ENCODE measurements around the gene SOX10. TPM values are rescaled to one million over a fixed set of nuclear protein-coding genes. Genes with fewer than 3 reads are reported as not detected.

Gene SOX10
- total RNA-seq, 1 experiment from 2014 or later: not detected

- no TSS peak for BruUV-seq (replicated peaks)
- Histone ChIP-seq H3K4me1 (ENCODE audit: control insufficient read depth in 1 of 2, insufficient read depth in 2 of 2, low read length in 2 of 2) (peaks cover 8 to 11% of the 10 kb centered on the region in 2 experiments), H4K20me1 (ENCODE audit: insufficient read depth) (no peaks in the 10 kb centered on the region), H3K9ac (ENCODE audit: low read length) (no peak overlapping the region), H3K27me3 (ENCODE audit: insufficient read depth, low read length) (no peaks in the 10 kb centered on the region), H3K79me2 (ENCODE audit: insufficient read depth, low read length) (no peaks in the 10 kb centered on the region), H3K27ac (ENCODE audit: low read depth, low read length) (no peak overlapping the region), H3K4me3 (replicated peaks in 1 of 2; ENCODE audit: low read depth in 1 of 2, low read length in 2 of 2) (no peak overlapping the region), H2AFZ (ENCODE audit: low read depth, low read length, poor library complexity, severe bottlenecking) (no peak overlapping the region), H3K9me3 (ENCODE audit: control insufficient read depth in 1 of 2, insufficient read depth in 1 of 2, low read depth in 1 of 2, low read length in 2 of 2) (no peaks in the 10 kb centered on the region), H3K36me3 (ENCODE audit: control insufficient read depth in 1 of 2, insufficient read depth in 2 of 2, low read length in 2 of 2) (no peaks in the 10 kb centered on the region), H3K9me2 (ENCODE audit: insufficient read depth) (no peaks in the 10 kb centered on the region), H3K4me2 (ENCODE audit: low read length) (no peak overlapping the region)
- no peak for DNase-seq (ENCODE audit: low read depth, low spot score)
- ChIA-PET CTCF (no interaction called here), RAD21 (ENCODE audit: low non-redundant PET in 1 of 2, low total read pairs in 2 of 2, uncharacterized antibody in 2 of 2, unreplicated experiment in 2 of 2) (no interaction called here), POLR2A (no interaction called here)
- TF ChIP-seq ZFX (IDR thresholded peaks at IDR 0.05) (no peak), CEBPB (IDR thresholded peaks at IDR 0.05; ENCODE audit: low read depth) (no peak), TCF7L2 (IDR thresholded peaks at IDR 0.05; ENCODE audit: borderline replicate concordance, extremely low read depth, insufficient read depth, insufficient read length) (no peak), CBX3 (IDR thresholded peaks at IDR 0.05; ENCODE audit: low read depth) (no peak), MAX (IDR thresholded peaks at IDR 0.05) (no peak), JUND (IDR thresholded peaks at IDR 0.05) (no peak), RAD21 (IDR thresholded peaks at IDR 0.05; ENCODE audit: low read depth) (no peak), SP1 (IDR thresholded peaks at IDR 0.05; ENCODE audit: low read depth) (no peak), SRF (IDR thresholded peaks at IDR 0.05; ENCODE audit: low read depth) (no peak), EGR1 (IDR thresholded peaks at IDR 0.05; ENCODE audit: low read depth) (no peak), CTCF (IDR thresholded peaks at IDR 0.05 in 2 of 3, conservative IDR thresholded peaks at IDR 0.05 in 1 of 3; ENCODE audit: borderline replicate concordance in 1 of 3, insufficient read depth in 1 of 3, low read depth in 2 of 3, low read length in 2 of 3) (no peak), YY1 (IDR thresholded peaks at IDR 0.05; ENCODE audit: extremely low read depth, insufficient replicate concordance, low read depth, low read length) (no peak), FOSL1 (IDR thresholded peaks at IDR 0.05; ENCODE audit: low read depth) (no peak), EZH2phosphoT487 (IDR thresholded peaks at IDR 0.05; ENCODE audit: borderline replicate concordance) (no peak), SIN3A (IDR thresholded peaks at IDR 0.05; ENCODE audit: low read depth) (no peak)
- intact Hi-C loops (cut with micrococcal nuclease): no loop called here
- no peak for ATAC-seq
These were observed 44.2 kb upstream of the SOX10 start for GRCh38 chr22:38028344-38029130.
